Psoas muscle (tissue), 8 donors: ENCODE measurements around the gene DNMT1. TPM values are rescaled to one million over a fixed set of nuclear protein-coding genes. Genes with fewer than 3 reads are reported as not detected.

Experiments
- ATAC-seq, 4 donors: fragments of 200-7000 bp; cut with Tn5 transposase; one replicate each; pipeline ENCODE4 v1.9.1; 2020; ENCODE audit warnings: moderate library complexity in 3 of 4, mild to moderate bottlenecking in 2 of 4
- DNase-seq, 2 donors: peaks; one replicate each; pipeline ENCODE4 v3.0.0-alpha.2; 2020
- H3K27ac ChIP-seq: fragments of 200-600 bp; one replicate; pipeline ENCODE4 v1.8.0; 2022
- H3K27me3 ChIP-seq, 3 donors: fragments of 200-600 bp in 1 of 3; one replicate each; pipeline versions ENCODE4 v1.6.1 to v1.8.0; 2013 to 2022; ENCODE audit warnings: low read length in 2 of 3, mild to moderate bottlenecking in 2 of 3, moderate library complexity in 1 of 3; ENCODE audit not compliant: insufficient read depth in 3 of 3
- H3K36me3 ChIP-seq, 2 donors: fragments of 200-600 bp in 1 of 2; one replicate each; pipeline versions ENCODE4 v1.6.1 to v1.8.0; 2013 to 2022; ENCODE audit warnings: low read depth in 1 of 2, mild to moderate bottlenecking in 1 of 2, moderate library complexity in 1 of 2; ENCODE audit not compliant: insufficient read depth in 1 of 2
- H3K4me1 ChIP-seq: fragments of 200-600 bp; one replicate; pipeline ENCODE4 v1.8.0; 2022
- H3K4me3 ChIP-seq: fragments of 200-600 bp; one replicate; pipeline ENCODE4 v1.8.0; 2022; ENCODE audit warnings: mild to moderate bottlenecking
- H3K9me3 ChIP-seq: fragments of 200-600 bp; one replicate; pipeline ENCODE4 v1.8.0; 2022
- CTCF ChIP-seq: fragments of 200-600 bp; IDR thresholded peaks from one replicate; pipeline ENCODE4 v1.8.0; 2022; ENCODE audit warnings: antibody characterized with exemption
- WGBS, 3 donors: extraction: QIAGEN DNeasy Blood & Tissue Kit; methylation state at CpG; one replicate each; pipeline versions ENCODE4 v1.1.6 to v1.1.7; 2013; 5-methylcytosine and 5-hydroxymethylcytosine counted together
- intact Hi-C, 2 donors: fragments of 100-400 bp; cut with DNase I; formaldehyde crosslinking; loops; one replicate each; pipeline versions ENCODE4 v1.11.0 to v1.14.2; 2022
- polyA plus RNA-seq, 3 donors: library from polyadenylated mRNA; stranded (reverse); fragments of 200-250 nt; gene quantifications; one replicate each; pipeline ENCODE4 v1.2.3, GENCODE V29; 2013
- total RNA-seq, 4 donors: library from RNA; stranded (reverse); fragmentation: NEBNext Ultra II Directional in 2 of 4; extraction: Animal tissue kit (Norgen Biotek cat#: 25700) in 2 of 4; gene quantifications; one replicate each; pipeline versions ENCODE4 v1.2.1 to v1.2.4, GENCODE V29; 2021 to 2023
- donor health status: healthy with polysubstance abuse.
- donor health status: DM: no; HTN: no; CAD: no; lungs with moderate emphysema.
- donor health status: Bipolar disorder and iron deficiency.
- donor health status: healthy.
- donor health status: DM: yes; HTN: yes; CAD: no.
- donor health status: DM: no; HTN: no; CAD: no.
- donor health status: DM: no; HTN: no; CAD: no.
- donor health status: DM: yes; HTN: yes; CAD: no.

DNMT1 gene
- total and polyA plus RNA-seq, 7 donors = 7.1 to 25.2 (median 13.5) TPM

DNA sequence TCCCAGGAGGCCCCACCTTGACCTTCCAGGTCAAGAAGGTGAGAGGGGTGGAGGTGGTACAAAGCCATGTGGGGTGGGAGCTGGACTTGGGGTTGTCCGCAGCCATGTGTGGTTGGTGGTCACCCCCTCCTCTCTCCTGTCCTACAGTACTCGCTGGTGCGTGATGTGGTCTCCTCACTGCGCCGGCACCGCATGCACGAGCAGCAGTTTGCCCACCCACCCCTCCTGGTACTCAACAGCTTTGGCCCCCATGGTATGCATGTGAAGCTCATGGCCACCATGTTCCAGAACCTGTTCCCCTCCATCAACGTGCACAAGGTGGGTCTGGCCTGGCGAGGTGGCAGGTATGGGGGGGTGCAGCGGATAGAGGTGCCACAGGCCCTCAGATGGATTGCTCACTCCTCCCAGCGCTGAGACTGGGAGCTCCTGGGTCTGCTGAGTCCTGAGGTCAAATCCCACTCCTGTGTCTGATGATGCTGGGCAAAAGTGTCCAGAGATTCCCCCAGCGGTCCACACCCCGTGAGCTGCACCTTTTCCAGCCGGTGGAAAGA is 86.9 kb downstream of the DNMT1 start:
- H3K36me3 ChIP-seq = peaks cover 19 to 48% of the 10 kb centered on the region in 2 donors
- ATAC-seq (no peak), DNase-seq (no peak)
- no peak for TF ChIP-seq CTCF
- peak overlapping the region; percentile 90 for H3K4me3 ChIP-seq
- peaks cover 11% of the 10 kb centered on the region for H3K4me1 ChIP-seq
- intact Hi-C loops = no loop called here
- no peaks in the 10 kb centered on the region for H3K27me3 ChIP-seq
- WGBS, 3 donors = 91 to 93% (median 92%) methylated on average over 14 of the region's 14 CpGs
- no peaks in the 10 kb centered on the region for H3K9me3 ChIP-seq
- H3K27ac ChIP-seq = no peak overlapping the region

GRCh38 chr19:10107254-10107653 is 87.5 kb downstream of the DNMT1 start:
- H3K4me3 ChIP-seq = peak overlapping the region; percentile 90
- H3K27me3 ChIP-seq = no peaks in the 10 kb centered on the region
- H3K27ac ChIP-seq = peak overlapping the region; percentile 84
- no peak for TF ChIP-seq CTCF
- DNase-seq = no peak
- ATAC-seq = no peak
- no peaks in the 10 kb centered on the region for H3K9me3 ChIP-seq
- peaks cover 11% of the 10 kb centered on the region for H3K4me1 ChIP-seq
- intact Hi-C loops = no loop called here
- peaks cover 19 to 48% of the 10 kb centered on the region in 2 donors for H3K36me3 ChIP-seq
- WGBS, 3 donors = 74 to 81% (median 74%) methylated on average over 10 of the region's 10 CpGs

DNA sequence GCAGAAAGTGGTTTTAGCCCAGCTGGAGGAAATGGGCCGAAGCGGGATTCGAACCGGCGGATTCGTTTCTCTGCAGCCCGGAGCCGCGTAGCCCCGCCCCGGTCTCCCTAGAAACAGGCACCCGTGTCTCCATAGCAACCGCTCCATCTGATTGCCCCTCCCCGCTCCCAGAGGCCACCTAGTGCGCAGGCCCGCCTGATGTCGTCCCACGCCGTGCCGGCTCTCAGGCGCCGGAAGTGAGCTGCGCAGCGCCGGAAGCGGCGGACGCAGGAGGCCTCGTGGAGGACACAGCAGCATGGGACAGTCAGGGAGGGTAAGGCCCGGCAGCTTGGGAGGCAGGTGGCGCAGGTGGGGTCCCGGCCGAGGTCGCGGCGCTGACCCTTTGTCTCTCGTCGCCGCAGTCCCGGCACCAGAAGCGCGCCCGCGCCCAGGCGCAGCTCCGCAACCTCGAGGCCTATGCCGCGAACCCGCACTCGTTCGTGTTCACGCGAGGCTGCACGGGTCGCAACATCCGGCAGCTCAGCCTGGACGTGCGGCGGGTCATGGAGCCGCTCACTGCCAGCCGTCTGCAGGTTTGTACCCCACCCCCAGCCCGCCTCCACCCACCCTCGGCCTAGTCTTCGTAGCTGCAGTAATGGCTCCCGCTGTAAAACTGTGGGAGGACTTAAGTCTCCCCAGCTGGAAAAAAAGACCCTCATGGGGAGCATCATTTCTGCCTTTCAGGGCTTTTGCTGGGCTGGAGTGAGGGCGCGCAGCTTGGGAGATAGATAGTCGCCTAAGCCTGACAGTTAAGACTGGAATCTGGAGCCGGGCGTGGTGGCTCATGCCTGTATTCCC is 88.4 kb downstream of the DNMT1 start, which contains the start of gene PPAN:
TSS of gene PPAN (plus strand) at position 263 of the 837 bp plus-strand sequence. CDS start at position 296, 33 bp downstream.
- DNase-seq = peak; percentile 98 to 99
- no peaks in the 10 kb centered on the region for H3K9me3 ChIP-seq
- H3K27me3 ChIP-seq = no peaks in the 10 kb centered on the region
- peak within 1 kb of the TSS; percentile 90 for H3K4me3 ChIP-seq
- peaks cover 19 to 44% of the 10 kb centered on the region in 2 donors for H3K36me3 ChIP-seq
- 1 to 2% (median 1%) methylated on average over 64 to 71 of the region's 71 CpGs for WGBS, 3 donors
- TF ChIP-seq CTCF = no peak
- H3K4me1 ChIP-seq = peaks cover 11% of the 10 kb centered on the region
- peak within 1 kb of the TSS; percentile 84 for H3K27ac ChIP-seq
- peak; percentile 98 to 99 (median 99) for ATAC-seq
- intact Hi-C loops = no loop called here

DNA sequence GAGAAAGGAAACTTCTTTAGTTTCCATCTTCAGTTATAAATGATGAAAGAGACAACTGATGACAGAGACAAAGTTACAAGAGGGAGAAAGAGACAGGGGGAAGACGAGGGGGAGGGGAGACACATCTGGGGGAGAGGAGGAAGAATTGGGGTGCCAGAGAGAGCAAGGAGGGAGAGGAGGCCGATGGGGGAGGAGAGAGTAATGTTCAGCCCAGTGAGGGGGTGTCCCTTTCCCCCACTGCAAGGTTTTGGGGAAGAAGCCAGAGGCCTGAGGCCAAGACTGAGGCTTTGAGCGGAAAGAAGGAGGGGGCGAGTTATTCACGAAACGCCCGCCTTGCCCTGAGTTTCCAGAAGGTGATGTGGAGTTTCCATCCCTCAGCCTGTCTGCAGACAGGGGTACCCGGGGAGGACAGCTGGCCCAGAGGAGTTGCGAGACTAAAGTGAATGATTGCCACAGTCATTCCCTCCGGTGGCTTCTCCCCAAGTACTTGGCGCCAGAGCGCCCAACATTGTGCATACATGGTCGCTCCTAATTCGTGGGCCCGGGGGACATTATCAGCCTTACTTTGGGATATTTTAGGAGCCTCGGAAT is 89.1 kb downstream of the DNMT1 start:
- Histone ChIP-seq H3K4me3 (peak overlapping the region; percentile 90), H3K4me1 (peaks cover 11% of the 10 kb centered on the region), H3K36me3 (peaks cover 14 to 37% of the 10 kb centered on the region in 2 donors), H3K9me3 (no peaks in the 10 kb centered on the region), H3K27me3 (no peaks in the 10 kb centered on the region), H3K27ac (peak overlapping the region; percentile 84)
- ATAC-seq (no peak), DNase-seq (no peak)
- intact Hi-C loops = no loop called here
- TF ChIP-seq CTCF = no peak
- WGBS, 3 donors = 29 to 45% (median 34%) methylated on average over 14 to 16 of the region's 16 CpGs
